Tibial nerve (tissue), 4 donors: ENCODE measurements around the gene NXPH1. TPM values are rescaled to one million over a fixed set of nuclear protein-coding genes. Genes with fewer than 3 reads are reported as not detected.

Experiments used
- DNase-seq, 2 donors: peaks; one replicate each; pipeline ENCODE4 v3.0.0-alpha.2; 2019; ENCODE audit warnings: low spot score in 2 of 2
- H3K27ac ChIP-seq, 4 donors: fragments of 200-600 bp; sonication (generic) in 3 of 4; one replicate each; pipeline ENCODE4 v1.5.1; 2017 to 2019; ENCODE audit warnings: mild to moderate bottlenecking in 1 of 4
- H3K27me3 ChIP-seq, 2 donors: fragments of 200-600 bp; sonication (generic) in 1 of 2; one replicate each; pipeline versions ENCODE4 v1.5.1 to v1.6.0; 2017 to 2019
- H3K36me3 ChIP-seq, 3 donors: fragments of 200-600 bp; sonication (generic); one replicate each; pipeline ENCODE4 v1.5.1; 2018 to 2019
- H3K4me1 ChIP-seq, 4 donors: fragments of 200-600 bp; sonication (generic) in 3 of 4; one replicate each; pipeline ENCODE4 v1.5.1; 2017 to 2019
- H3K4me3 ChIP-seq, 4 donors: fragments of 200-600 bp; sonication (generic) in 3 of 4; one replicate each; pipeline ENCODE4 v1.5.1; 2017 to 2019; ENCODE audit warnings: mild to moderate bottlenecking in 1 of 4, moderate library complexity in 1 of 4
- H3K9me3 ChIP-seq, 4 donors: fragments of 200-600 bp; sonication (generic) in 3 of 4; one replicate each; pipeline ENCODE4 v1.5.1; 2017 to 2019
- CTCF ChIP-seq, 5 experiments: fragments of 200-600 bp in 3 of 5; fragments of 450-650 bp in 2 of 5; sonication (generic) in 3 of 5; IDR thresholded peaks; one replicate each; pipeline ENCODE4 v1.5.1; 2016 to 2019; ENCODE audit warnings: antibody characterized with exemption in 5 of 5, mild to moderate bottlenecking in 3 of 5, moderate library complexity in 2 of 5
- EP300 ChIP-seq, 2 donors: sonication (generic); formaldehyde crosslinking; IDR thresholded peaks; one replicate each; pipeline ENCODE4 v1.6.1; 2017; ENCODE audit warnings: antibody characterized with exemption in 2 of 2, mild to moderate bottlenecking in 1 of 2
- POLR2A ChIP-seq, 2 donors: fragments of 450-650 bp; IDR thresholded peaks; one replicate each; pipeline ENCODE4 v1.6.1; 2017; ENCODE audit warnings: antibody characterized with exemption in 2 of 2, mild to moderate bottlenecking in 2 of 2, moderate library complexity in 2 of 2
- WGBS, 2 donors: methylation state at CpG; one replicate each; pipeline ENCODE4 v1.1.5; 2018; 5-methylcytosine and 5-hydroxymethylcytosine counted together
- total RNA-seq, 4 donors: library from RNA; depleted of rRNA; stranded (reverse); fragments of >200 nt; gene quantifications; one replicate each; pipeline ENCODE4 v1.1.0, GENCODE V29; 2016

NXPH1 gene
- total RNA-seq, 4 donors from 2014 or later = not detected

GRCh38 chr7:8491544-8492489 is 58.4 kb downstream of the NXPH1 start:
- H3K4me3 ChIP-seq = no peak overlapping the region
- H3K9me3 ChIP-seq = no peaks in the 10 kb centered on the region
- no peaks in the 10 kb centered on the region for H3K36me3 ChIP-seq
- no peak for DNase-seq
- H3K4me1 ChIP-seq = no peaks in the 10 kb centered on the region
- TF ChIP-seq POLR2A (IDR thresholded peaks at IDR 0.05) = no peak
- TF ChIP-seq CTCF (IDR thresholded peaks at IDR 0.05) = no peak
- TF ChIP-seq EP300 (IDR thresholded peaks at IDR 0.05) = no peak
- 82 to 83% methylated on average over 8 of the region's 8 CpGs for WGBS, 2 donors
- no peak overlapping the region for H3K27ac ChIP-seq
- H3K27me3 ChIP-seq = no peaks in the 10 kb centered on the region

- TF ChIP-seq POLR2A (IDR thresholded peaks at IDR 0.05) (no peak), EP300 (IDR thresholded peaks at IDR 0.05) (no peak), CTCF (IDR thresholded peaks at IDR 0.05) (no peak)
- H3K36me3 ChIP-seq = no peaks in the 10 kb centered on the region
- DNase-seq = no peak
- no peaks in the 10 kb centered on the region for H3K9me3 ChIP-seq
- no peak overlapping the region for H3K27ac ChIP-seq
- no peaks in the 10 kb centered on the region for H3K4me1 ChIP-seq
- no peak overlapping the region for H3K4me3 ChIP-seq
- H3K27me3 ChIP-seq = no peaks in the 10 kb centered on the region
These were observed 65.7 kb downstream of the NXPH1 start for GRCh38 chr7:8499128-8499527.

GRCh38 chr7:8500286-8500685 is 66.9 kb downstream of the NXPH1 start:
- Histone ChIP-seq H3K27me3 (no peaks in the 10 kb centered on the region), H3K9me3 (no peaks in the 10 kb centered on the region), H3K27ac (no peak overlapping the region), H3K4me3 (no peak overlapping the region), H3K4me1 (no peaks in the 10 kb centered on the region), H3K36me3 (no peaks in the 10 kb centered on the region)
- 9 to 18% methylated on average over 2 of the region's 2 CpGs for WGBS, 2 donors
- no peak for TF ChIP-seq POLR2A (IDR thresholded peaks at IDR 0.05)
- TF ChIP-seq CTCF (IDR thresholded peaks at IDR 0.05) = no peak
- no peak for TF ChIP-seq EP300 (IDR thresholded peaks at IDR 0.05)
- DNase-seq = no peak

- no peak overlapping the region for H3K27ac ChIP-seq
- TF ChIP-seq CTCF (IDR thresholded peaks at IDR 0.05) (no peak), POLR2A (IDR thresholded peaks at IDR 0.05) (no peak), EP300 (IDR thresholded peaks at IDR 0.05) (no peak)
- WGBS, 2 donors = 61 to 75% methylated on average over 2 of the region's 2 CpGs
- H3K27me3 ChIP-seq = no peaks in the 10 kb centered on the region
- no peak for DNase-seq
- no peaks in the 10 kb centered on the region for H3K36me3 ChIP-seq
- no peaks in the 10 kb centered on the region for H3K4me1 ChIP-seq
- H3K9me3 ChIP-seq = no peaks in the 10 kb centered on the region
- no peak overlapping the region for H3K4me3 ChIP-seq
These were observed 74.2 kb downstream of the NXPH1 start for GRCh38 chr7:8507566-8507965.

GRCh38 chr7:8509621-8510020 is 76.2 kb downstream of the NXPH1 start:
- H3K9me3 ChIP-seq = no peaks in the 10 kb centered on the region
- TF ChIP-seq EP300 (IDR thresholded peaks at IDR 0.05) (no peak), CTCF (IDR thresholded peaks at IDR 0.05) (no peak), POLR2A (IDR thresholded peaks at IDR 0.05) (no peak)

More at GRCh38 chr7:8509621-8510020, 76.2 kb downstream of the NXPH1 start:
- WGBS, 2 donors = 85 to 94% methylated on average over 1 of the region's 1 CpG
- H3K27ac ChIP-seq = no peak overlapping the region
- no peaks in the 10 kb centered on the region for H3K4me1 ChIP-seq
- no peak overlapping the region for H3K4me3 ChIP-seq
- DNase-seq = no peak
- H3K36me3 ChIP-seq = no peaks in the 10 kb centered on the region
- H3K27me3 ChIP-seq = no peaks in the 10 kb centered on the region
